HUES64 (cell line): ENCODE data around the gene SDK2.

Experiments
- H3K27ac ChIP-seq: 2 replicates; pipeline ENCODE4 v1.7.0; 2013; ENCODE audit warnings: low read depth, low read length, inconsistent platforms
- H3K27me3 ChIP-seq: 2 replicates; pipeline ENCODE4 v1.6.1; 2013; ENCODE audit warnings: mild to moderate bottlenecking, low read length; ENCODE audit not compliant: insufficient read depth
- H3K36me3 ChIP-seq: 2 replicates; pipeline ENCODE4 v1.6.1; 2013; ENCODE audit warnings: mild to moderate bottlenecking, low read length; ENCODE audit not compliant: insufficient read depth
- H3K4me1 ChIP-seq: 2 replicates; pipeline ENCODE4 v1.6.1; 2013; ENCODE audit warnings: mild to moderate bottlenecking, low read length, moderate library complexity; ENCODE audit not compliant: insufficient read depth
- H3K4me3 ChIP-seq: 2 replicates; pipeline ENCODE4 v1.5.1; 2013; ENCODE audit warnings: mild to moderate bottlenecking, low read length, moderate library complexity
- H3K9ac ChIP-seq: 2 replicates; pipeline ENCODE4 v1.6.1; 2013; ENCODE audit warnings: mild to moderate bottlenecking, low read depth, low read length
- H3K9me3 ChIP-seq: 2 replicates; pipeline ENCODE4 v1.6.1; 2013; ENCODE audit warnings: low read depth, low read length; ENCODE audit not compliant: insufficient read depth
- WGBS: fragments of 150-250, 120-280 bp; methylation state at CpG from one replicate; pipeline ENCODE4 v1.1.7; 2013; ENCODE audit warnings: missing lambda C conversion rate; 5-methylcytosine and 5-hydroxymethylcytosine counted together

The SDK2 gene

DNA sequence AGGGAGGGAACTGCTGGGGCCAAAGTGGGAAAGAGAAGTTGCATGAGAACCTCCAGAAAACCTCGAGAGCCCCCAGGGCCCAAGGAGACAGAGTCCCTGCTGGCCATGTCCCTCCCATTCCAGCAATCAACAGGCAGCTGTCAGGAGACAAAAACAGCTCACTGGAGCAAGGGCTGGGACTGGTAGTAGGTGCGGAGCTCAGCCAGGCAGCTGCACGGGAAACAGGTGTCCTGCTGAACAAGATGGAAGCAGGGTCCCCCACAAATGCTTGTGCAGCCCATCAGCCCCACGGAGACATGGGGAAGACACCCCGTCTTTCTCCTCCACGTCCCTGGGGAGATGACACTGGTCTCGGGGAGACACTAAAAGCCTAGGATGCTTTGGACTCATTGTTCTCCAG lies 34.5 kb downstream of the SDK2 start:
- WGBS, result 87% methylated on average over 7 of the region's 7 CpGs
- no peak overlapping the region for H3K27ac ChIP-seq
- no peaks in the 10 kb centered on the region for H3K27me3 ChIP-seq
- H3K36me3 ChIP-seq, result no peaks in the 10 kb centered on the region
- no peak overlapping the region for H3K9ac ChIP-seq
- peaks cover 19% of the 10 kb centered on the region for H3K4me1 ChIP-seq
- no peaks in the 10 kb centered on the region for H3K9me3 ChIP-seq
- H3K4me3 ChIP-seq, result no peak overlapping the region

DNA sequence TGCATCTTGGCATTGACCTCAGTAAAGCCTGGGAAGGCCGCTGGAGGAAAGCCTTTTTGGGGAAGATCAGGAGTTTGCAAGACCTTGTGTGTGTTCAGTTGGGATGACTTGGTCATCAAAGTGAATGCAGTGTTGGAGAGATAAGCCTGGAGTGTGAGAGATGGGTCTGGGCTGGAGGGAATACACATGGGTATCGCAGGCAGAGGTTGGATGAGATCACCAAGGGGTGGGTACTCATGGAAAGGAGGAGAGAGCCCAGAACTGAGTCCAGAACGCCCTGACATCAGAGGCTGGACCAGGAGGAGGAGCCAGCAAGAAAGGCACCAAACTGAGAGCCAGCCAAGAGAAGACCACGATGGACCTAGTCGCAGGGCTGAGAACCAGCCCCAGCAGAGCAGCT lies 35.2 kb downstream of the SDK2 start:
- H3K27me3 ChIP-seq, result no peaks in the 10 kb centered on the region
- H3K4me1 ChIP-seq, result peaks cover 15% of the 10 kb centered on the region; the same call in 1 of the 2 replicates
- no peak overlapping the region for H3K9ac ChIP-seq

DNA sequence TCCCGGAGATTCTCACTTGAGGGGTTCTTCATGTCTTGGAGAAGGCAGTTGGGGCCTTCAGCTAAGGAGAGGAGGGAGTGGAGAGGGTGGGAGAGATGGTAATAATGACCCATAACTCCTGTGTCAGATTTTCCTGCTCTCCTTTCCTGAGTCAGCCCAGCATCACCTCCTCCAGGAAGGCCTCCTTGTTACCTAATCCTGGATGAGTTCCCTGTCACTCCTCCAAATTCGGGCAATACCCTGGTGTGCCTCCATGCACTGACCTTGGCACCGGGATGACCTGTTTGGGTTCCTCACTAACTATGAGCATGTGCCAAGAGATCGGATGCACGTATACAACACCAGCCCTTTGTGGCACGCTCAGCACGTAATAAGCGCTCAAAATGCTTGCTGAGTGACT lies 38.8 kb downstream of the SDK2 start:
- Histone ChIP-seq H3K4me1 (no peaks in the 10 kb centered on the region; the same call in 1 of the 2 replicates), H3K9ac (no peak overlapping the region), H3K36me3 (no peaks in the 10 kb centered on the region), H3K27ac (no peak overlapping the region), H3K9me3 (no peaks in the 10 kb centered on the region), H3K4me3 (no peak overlapping the region), H3K27me3 (no peaks in the 10 kb centered on the region)
- WGBS, result 94% methylated on average over 8 of the region's 8 CpGs

More for the DNA sequence above, 35.2 kb downstream of the SDK2 start:
- Histone ChIP-seq H3K27ac (no peak overlapping the region), H3K36me3 (no peaks in the 10 kb centered on the region), H3K9me3 (no peaks in the 10 kb centered on the region), H3K4me3 (no peak overlapping the region)
- WGBS, result 86% methylated on average over 5 of the region's 5 CpGs

DNA sequence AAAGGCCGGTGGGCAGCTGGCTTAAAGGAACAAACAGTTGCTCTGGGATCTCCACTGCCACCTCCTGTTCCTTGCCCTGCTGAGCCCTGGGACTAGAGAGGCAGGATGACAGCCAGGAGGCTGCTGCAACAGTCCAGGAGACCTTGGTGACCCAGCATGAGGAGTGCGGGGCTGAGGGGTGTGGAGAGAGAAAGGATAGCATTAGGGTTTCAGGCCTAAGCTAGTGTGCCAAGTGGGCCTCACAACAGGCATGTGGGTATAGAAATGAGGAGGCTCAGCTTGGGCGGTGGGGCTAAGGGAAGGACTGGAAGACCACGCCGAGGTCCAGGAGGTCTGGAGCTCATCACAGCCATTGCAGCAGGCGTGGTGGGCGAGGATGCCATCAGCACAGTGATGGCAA lies 39.8 kb downstream of the SDK2 start:
- Histone ChIP-seq H3K9me3 (no peaks in the 10 kb centered on the region), H3K4me3 (no peak overlapping the region), H3K9ac (no peak overlapping the region), H3K4me1 (no peaks in the 10 kb centered on the region), H3K27me3 (no peaks in the 10 kb centered on the region), H3K36me3 (no peaks in the 10 kb centered on the region), H3K27ac (no peak overlapping the region)
- WGBS, result 95% methylated on average over 7 of the region's 7 CpGs

DNA sequence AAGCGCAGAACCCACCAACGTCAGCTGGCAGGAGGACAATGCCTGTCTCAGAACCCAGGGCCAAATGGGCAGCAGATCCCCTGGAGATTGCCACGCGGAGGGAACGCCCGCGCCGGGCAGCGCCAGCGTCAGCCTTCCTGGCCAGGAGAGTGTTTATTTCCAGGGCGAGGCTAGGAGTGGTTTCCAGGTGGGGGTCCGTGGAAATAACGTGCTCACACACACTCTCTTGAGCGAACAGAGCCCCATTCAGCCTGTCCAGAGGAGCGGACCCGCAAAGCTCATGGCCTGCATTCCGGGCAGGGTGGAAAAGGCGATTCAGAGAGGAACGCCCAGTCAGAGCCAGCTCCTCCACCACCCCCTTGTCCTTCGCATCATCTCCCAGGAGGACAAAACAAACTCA lies 40.3 kb downstream of the SDK2 start:
- Histone ChIP-seq H3K9ac (no peak overlapping the region), H3K27me3 (no peaks in the 10 kb centered on the region), H3K9me3 (no peaks in the 10 kb centered on the region), H3K36me3 (no peaks in the 10 kb centered on the region), H3K27ac (no peak overlapping the region), H3K4me3 (no peak overlapping the region), H3K4me1 (no peaks in the 10 kb centered on the region)
- WGBS, result 95% methylated on average over 20 of the region's 20 CpGs

DNA sequence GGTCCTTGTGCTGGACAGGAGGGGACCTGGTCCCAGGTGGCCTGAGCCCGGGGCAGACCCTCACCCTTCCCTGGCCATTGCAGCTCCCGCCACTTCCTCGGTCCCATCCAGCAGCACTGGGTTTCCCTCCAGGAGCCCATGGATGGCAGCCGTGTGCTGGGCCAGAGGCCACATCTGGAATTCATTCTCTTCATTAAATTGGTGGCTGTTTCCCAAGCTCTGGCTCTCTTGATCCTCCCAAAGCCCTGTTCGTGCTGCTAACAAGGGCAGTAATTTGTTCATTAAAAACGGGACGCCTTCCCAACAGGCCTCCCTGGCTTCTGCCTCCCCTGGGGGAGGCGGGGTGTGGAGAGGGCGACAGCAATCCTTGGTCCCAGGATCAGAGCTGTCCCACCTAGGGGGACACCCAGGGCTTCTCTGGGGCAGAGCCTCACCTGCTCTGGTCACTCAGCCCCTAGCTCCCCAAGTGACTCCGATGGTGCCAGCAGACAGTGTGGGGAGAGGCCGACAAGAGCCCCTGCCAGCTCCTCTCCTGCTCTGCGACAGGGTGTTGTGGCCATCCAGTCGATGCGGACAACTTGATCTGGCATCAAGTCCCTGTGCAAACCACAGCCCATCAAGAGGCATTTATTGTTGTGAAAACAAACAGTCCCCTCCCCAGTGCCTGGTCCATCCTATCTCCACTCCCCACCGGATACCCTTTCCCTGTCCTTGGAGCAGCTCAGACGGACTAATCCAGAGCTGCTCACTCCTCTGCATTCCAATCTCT lies 44.0 kb downstream of the SDK2 start:
- Histone ChIP-seq H3K27ac (no peak overlapping the region), H3K9me3 (no peaks in the 10 kb centered on the region), H3K36me3 (no peaks in the 10 kb centered on the region), H3K4me1 (no peaks in the 10 kb centered on the region), H3K27me3 (no peaks in the 10 kb centered on the region), H3K9ac (no peak overlapping the region), H3K4me3 (no peak overlapping the region)
- 89% methylated on average over 16 of the region's 16 CpGs for WGBS

DNA sequence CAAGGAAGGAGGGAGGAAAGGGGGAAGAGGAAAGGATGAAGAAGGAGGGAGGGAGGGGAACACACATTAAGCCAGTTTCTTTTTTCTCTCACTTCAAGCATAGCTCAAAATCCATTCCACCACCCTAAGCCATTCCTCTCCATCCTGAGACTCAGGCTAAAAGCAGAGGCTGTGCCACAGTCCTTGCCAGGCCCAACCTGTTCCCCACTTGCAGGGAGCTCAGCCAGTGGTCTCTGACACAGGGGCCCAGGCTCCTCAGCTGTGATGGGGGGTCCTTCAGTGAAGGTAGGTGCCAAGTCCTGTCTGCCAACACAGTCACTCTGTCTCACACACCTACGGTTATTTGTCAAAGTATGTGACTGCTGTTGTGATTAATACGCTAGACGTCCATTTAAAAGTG lies 44.6 kb downstream of the SDK2 start:
- 92% methylated on average over 3 of the region's 3 CpGs for WGBS
- no peak overlapping the region for H3K9ac ChIP-seq
- no peaks in the 10 kb centered on the region for H3K36me3 ChIP-seq
- no peaks in the 10 kb centered on the region for H3K27me3 ChIP-seq
- H3K9me3 ChIP-seq, result no peaks in the 10 kb centered on the region
- no peaks in the 10 kb centered on the region for H3K4me1 ChIP-seq
- H3K27ac ChIP-seq, result no peak overlapping the region
- H3K4me3 ChIP-seq, result no peak overlapping the region

DNA sequence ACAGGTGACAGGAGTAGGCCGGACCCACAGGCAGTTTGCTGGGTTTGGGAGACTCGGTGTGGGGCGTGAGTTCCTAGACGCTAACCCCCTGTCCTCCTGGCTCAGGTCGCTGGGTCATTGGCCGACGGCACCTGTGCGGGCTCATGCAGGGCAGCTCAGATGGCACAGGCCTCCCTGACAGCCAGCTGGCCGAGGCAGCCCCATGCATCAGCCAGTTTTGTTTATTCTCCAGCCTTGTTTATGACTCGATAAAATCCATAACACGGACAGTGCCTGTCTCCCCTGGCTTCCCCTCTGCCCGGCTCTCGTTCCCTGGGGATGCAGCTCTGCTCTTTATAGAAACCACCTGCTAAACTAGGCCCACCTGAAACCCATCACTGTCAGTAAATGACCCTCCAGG lies 46.0 kb downstream of the SDK2 start:
- no peaks in the 10 kb centered on the region for H3K36me3 ChIP-seq
- H3K9ac ChIP-seq, result no peak overlapping the region
- no peaks in the 10 kb centered on the region for H3K27me3 ChIP-seq
- 94% methylated on average over 13 of the region's 13 CpGs for WGBS
- no peaks in the 10 kb centered on the region for H3K4me1 ChIP-seq
- H3K9me3 ChIP-seq, result no peaks in the 10 kb centered on the region
- no peak overlapping the region for H3K27ac ChIP-seq
- H3K4me3 ChIP-seq, result no peak overlapping the region

DNA sequence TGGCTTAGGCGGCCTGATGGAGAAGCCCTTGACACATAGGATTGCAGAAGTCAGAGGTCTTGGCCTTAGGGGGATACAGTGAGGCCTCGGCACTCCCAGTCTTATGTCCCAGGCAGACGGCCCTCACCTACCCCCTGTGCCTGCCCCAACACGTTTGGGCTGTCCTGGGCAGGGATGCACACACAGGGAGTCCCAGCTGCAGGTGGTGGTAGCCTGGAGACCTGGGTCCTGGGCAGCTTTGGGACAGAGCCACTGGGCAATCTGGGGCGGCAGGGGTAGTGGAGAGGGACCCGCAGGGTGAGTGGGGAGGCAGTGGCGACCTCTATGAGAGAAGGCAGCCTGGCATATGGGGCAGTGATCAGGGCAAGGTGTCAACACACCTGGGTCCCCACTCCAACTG lies 48.3 kb downstream of the SDK2 start:
- Histone ChIP-seq H3K4me3 (no peak overlapping the region), H3K36me3 (no peaks in the 10 kb centered on the region), H3K27me3 (no peaks in the 10 kb centered on the region), H3K27ac (no peak overlapping the region), H3K9ac (no peak overlapping the region), H3K4me1 (no peaks in the 10 kb centered on the region), H3K9me3 (no peaks in the 10 kb centered on the region)
- WGBS, result 78% methylated on average over 7 of the region's 7 CpGs

DNA sequence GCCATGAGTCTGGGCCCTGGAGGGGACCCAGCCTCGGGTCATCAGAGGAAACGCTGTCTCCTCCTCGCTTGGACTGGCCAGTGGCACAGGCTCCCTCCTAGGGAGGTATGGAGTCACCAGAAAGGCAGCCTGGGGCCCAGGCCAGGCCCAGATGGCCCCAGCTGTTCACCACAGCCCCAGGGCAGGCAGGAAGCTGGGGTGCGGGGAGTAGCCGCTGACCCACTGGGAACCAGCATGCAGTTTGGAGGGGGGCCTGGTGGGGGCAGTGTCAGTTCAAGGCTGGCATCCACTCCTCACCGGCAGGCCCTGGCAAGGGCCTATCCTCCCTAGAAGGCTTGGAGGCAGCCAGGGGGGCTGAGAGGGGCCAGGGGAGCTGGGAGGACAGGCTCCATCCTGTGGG lies 48.8 kb downstream of the SDK2 start:
- Histone ChIP-seq H3K9ac (no peak overlapping the region), H3K4me3 (no peak overlapping the region), H3K27me3 (no peaks in the 10 kb centered on the region), H3K9me3 (no peaks in the 10 kb centered on the region), H3K4me1 (peaks cover under 1% of the 10 kb centered on the region; the same call in 1 of the 2 replicates), H3K27ac (no peak overlapping the region), H3K36me3 (no peaks in the 10 kb centered on the region)
- WGBS, result 51% methylated on average over 6 of the region's 6 CpGs

DNA sequence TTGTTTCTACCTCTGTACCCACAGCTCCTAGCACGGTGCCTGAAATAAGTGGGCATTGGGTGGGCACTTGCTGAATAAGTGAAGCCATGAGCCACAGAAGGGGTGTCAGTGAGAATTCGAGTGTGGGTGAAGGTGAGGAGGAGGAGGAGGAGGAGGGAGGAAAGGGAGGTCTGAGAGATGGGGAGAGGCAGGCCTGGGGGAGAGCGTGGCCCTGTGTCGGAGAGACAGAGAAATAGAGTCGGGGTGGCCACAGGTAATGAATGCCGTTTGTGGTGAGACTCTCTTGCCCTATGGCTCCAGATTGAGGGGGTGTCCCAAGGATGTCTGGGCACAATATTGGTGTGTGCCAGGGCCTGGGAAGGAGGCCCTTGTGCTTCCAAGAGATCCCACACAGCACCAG lies 49.2 kb downstream of the SDK2 start:
- Histone ChIP-seq H3K4me3 (no peak overlapping the region), H3K4me1 (peaks cover 5% of the 10 kb centered on the region; the same call in 1 of the 2 replicates), H3K27me3 (no peaks in the 10 kb centered on the region), H3K9me3 (no peaks in the 10 kb centered on the region), H3K27ac (no peak overlapping the region), H3K36me3 (no peaks in the 10 kb centered on the region), H3K9ac (no peak overlapping the region)
- WGBS, result 93% methylated on average over 6 of the region's 6 CpGs

DNA sequence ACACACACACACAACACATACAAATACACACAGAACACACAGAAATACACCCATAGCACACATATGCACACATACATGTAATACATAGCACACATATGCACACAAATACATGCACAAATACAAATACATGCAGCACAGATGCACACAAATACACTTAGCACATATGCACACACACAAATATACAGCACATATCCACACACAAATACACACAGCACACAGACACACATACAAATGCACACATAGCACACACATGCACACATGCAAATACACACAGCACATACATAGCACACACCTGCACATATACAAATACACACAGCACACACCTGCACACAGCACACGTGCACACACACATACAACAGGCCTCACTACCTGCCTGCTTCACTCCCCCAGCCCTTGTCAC lies 49.6 kb downstream of the SDK2 start:
- 93% methylated on average over 1 of the region's 1 CpG for WGBS

More for the DNA sequence above, 49.6 kb downstream of the SDK2 start:
- no peak overlapping the region for H3K4me3 ChIP-seq
- H3K36me3 ChIP-seq, result no peaks in the 10 kb centered on the region
- H3K27me3 ChIP-seq, result no peaks in the 10 kb centered on the region
- no peak overlapping the region for H3K27ac ChIP-seq
- H3K9me3 ChIP-seq, result no peaks in the 10 kb centered on the region
- peaks cover 10% of the 10 kb centered on the region; the same call in 1 of the 2 replicates for H3K4me1 ChIP-seq
- H3K9ac ChIP-seq, result no peak overlapping the region
